GM12873 (cell line): ENCODE measurements around the gene DIS3L2.
A peak's percentile ranks its signal among the peaks of the same experiment; 100 is the strongest.

Source experiments
- TF ChIP-seq, protein P1 (sequence below): IDR thresholded peaks from 2 replicates; pipeline ENCODE4 v1.5.1; 2012; ENCODE audit warnings: low read depth, mild to moderate bottlenecking, moderate library complexity, low read length, control low read depth; ENCODE audit not compliant: insufficient read depth; ENCODE audit errors: missing control alignments

Gene DIS3L2

GRCh38 chr2:232133078-232133477 is 171.6 kb downstream of the DIS3L2 start:
- TF ChIP-seq, protein P1, sequence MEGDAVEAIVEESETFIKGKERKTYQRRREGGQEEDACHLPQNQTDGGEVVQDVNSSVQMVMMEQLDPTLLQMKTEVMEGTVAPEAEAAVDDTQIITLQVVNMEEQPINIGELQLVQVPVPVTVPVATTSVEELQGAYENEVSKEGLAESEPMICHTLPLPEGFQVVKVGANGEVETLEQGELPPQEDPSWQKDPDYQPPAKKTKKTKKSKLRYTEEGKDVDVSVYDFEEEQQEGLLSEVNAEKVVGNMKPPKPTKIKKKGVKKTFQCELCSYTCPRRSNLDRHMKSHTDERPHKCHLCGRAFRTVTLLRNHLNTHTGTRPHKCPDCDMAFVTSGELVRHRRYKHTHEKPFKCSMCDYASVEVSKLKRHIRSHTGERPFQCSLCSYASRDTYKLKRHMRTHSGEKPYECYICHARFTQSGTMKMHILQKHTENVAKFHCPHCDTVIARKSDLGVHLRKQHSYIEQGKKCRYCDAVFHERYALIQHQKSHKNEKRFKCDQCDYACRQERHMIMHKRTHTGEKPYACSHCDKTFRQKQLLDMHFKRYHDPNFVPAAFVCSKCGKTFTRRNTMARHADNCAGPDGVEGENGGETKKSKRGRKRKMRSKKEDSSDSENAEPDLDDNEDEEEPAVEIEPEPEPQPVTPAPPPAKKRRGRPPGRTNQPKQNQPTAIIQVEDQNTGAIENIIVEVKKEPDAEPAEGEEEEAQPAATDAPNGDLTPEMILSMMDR = peak; percentile 46

GRCh38 chr2:232134939-232135338 is 173.4 kb downstream of the DIS3L2 start:
- TF ChIP-seq, protein P1 = no peak

DNA sequence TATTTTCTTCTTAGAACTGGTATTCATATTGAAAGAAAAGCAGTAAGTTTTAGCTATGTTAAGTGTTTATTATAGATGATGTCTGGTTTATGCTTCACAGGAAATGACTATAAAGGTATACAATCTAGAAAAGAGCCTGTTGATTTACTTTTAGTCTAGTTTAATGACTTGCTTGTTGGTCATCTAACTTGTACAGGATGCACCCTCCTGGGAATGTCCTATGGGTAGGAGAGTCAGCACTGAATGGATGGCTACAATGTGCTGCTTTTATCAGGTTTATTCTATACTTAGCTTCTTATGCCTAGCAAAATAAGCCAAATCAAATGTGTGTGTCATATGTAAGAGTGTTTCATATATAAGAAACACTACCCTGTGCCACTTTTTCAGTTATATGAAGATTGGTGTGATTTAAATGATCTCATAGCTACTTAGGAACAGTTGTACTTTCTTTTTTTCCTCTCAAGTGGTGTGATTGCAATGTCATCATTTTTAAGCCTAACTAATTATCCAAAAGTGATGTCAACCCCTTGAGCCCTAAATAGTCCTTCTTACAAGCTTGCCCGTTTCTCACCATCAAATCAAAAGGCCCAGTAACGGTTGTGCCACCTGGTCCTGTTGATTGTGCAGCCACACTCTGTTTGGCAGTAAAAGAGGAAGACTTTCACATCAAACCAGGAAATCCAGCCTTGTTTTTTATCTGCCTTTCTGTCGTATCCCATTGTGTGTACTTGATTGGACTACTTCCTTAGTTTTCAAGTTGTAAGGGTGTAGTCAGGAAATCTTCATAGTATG is 176.0 kb downstream of the DIS3L2 start:
- TF ChIP-seq, protein P1 = no peak

DNA sequence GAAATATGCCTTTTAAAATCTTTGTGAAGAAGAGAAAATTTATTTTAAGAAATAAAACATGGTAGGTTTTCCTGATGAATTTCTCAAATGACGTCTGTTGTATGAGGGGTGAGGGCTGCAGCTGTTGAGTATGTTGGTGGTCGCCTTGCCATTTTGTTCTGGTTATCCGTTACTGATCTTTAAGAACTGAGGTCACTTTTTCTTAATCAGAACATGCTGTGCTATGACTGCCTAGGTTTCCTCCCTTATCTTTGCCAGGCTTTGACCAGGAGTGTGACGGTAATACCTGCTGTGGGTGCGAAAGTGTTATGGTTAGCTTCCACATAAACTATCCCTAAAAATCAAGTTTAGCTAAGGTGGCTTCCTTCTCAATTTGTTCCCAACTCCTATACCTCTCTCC is 176.9 kb downstream of the DIS3L2 start:
- TF ChIP-seq, protein P1 = no peak

DNA sequence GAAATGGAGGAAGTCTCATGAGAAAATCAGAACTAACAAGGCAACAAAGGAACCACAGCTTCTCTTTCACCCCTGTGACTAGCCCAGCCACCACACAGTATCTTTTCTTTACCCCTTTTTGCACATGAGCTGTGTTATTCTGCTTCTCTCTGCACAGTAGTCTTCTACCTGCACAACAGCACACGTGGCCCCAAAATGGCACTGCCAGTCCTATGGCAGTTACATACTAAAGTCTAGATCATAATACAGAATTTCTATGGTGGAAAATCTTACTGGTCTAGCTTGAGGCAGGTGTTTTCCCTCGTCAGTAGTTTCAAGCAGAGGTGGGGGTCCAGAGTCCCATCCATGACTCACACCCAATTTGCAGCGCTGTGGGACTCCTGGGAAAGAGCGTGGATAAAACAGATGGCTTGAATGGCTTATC is 177.7 kb downstream of the DIS3L2 start:
- TF ChIP-seq, protein P1 = no peak

DNA sequence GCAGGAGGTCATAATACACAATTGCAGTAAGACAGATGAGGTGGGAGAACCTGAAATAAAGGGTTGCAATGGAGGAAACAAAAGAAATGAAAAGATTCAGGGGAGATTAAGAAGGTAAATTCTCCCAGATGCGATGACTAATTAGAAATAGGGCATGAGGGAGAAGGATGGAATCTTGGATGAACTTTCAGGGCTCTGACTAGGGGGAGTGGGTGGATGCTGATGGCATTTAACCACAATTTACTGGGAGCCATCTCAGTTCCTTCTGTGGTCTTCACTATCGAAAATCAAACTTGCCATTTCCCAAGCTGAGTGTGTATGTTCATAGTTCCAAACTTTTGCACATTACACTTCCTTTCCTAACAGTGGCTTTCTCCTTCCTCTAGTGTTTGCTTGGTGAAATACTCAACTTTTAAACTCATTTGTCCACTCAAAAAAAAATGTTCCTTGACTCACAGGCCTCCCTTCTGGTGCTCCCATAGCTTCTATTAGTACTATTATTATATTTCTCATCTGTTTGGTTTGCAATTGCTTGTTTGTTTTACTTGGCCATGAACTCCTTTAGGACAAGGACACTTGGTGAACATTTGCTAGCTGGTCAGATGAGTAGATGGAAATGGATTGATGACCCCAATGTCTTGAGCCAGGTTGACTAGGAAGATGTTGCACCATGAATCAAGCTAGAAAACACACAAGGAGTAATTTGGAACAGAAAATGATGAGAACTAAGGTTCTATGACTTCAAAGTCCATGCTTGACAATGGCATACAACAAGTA is 178.5 kb downstream of the DIS3L2 start:
- TF ChIP-seq, protein P1 = no peak

GRCh38 chr2:232141591-232141990 is 180.1 kb downstream of the DIS3L2 start:
- TF ChIP-seq, protein P1 = no peak
